HepG2 (cell line): ENCODE results near the gene COPS6. TPM values are rescaled to one million over a fixed set of nuclear protein-coding genes. Genes with fewer than 3 reads are reported as not detected.

ENCODE experiments used
- ATAC-seq: fragments of 200-7000 bp; cut with Tn5 transposase; 3 replicates; pipeline ENCODE4 v1.9.1; 2020; ENCODE audit warnings: mild to moderate bottlenecking, moderate library complexity
- BruUV-seq: library from RNA; stranded (reverse); fragments of 400-500 nt; replicated peaks from 2 replicates; lab custom pipeline; 2021; lab: Mats Ljungman, UMichigan
- CTCF ChIA-PET: fragments of 300-600 bp; formaldehyde crosslinking; extraction: SDS; loops from one replicate; lab custom pipeline; 2021; ENCODE audit warnings: low total read pairs, inconsistent platforms, low intra/inter-chr PET ratio; lab: Yijun Ruan, JAX
- POLR2A ChIA-PET: fragments of 350-600 bp; sonication (Branson Sonifier 250); formaldehyde crosslinking; loops from one replicate; lab custom pipeline; 2020; ENCODE audit warnings: antibody characterized with exemption, inconsistent platforms; lab: Yijun Ruan, JAX
- DNase-seq: peaks from one replicate; pipeline ENCODE4 v3.0.0-alpha.2; 2015; ENCODE audit warnings: low spot score
- FAIRE-seq: peaks from 3 replicates; lab custom pipeline; 2011; peaks lifted over from hg19 to GRCh38; lab: Jason Lieb, UNC
- H2AFZ ChIP-seq: one replicate; pipeline ENCODE4 v1.6.1; 2011; ENCODE audit warnings: low read length, inconsistent platforms
- H3K27ac ChIP-seq: fragments of 300-600 bp; 3 replicates; pipeline ENCODE4 v1.8.0; 2011; ENCODE audit warnings: mixed run types, mild to moderate bottlenecking, mixed read lengths, low read length, inconsistent platforms; ENCODE audit not compliant: insufficient read depth; ENCODE audit errors: extremely low read length
- H3K27me3 ChIP-seq, 2 experiments: fragments of 200-600 bp in 1 of 2; 2 replicates in 1 of 2; 3 replicates in 1 of 2; pipeline versions ENCODE4 v1.6.0 to v1.8.0; 2011; ENCODE audit warnings: low read length in 2 of 2, mild to moderate bottlenecking in 2 of 2, moderate library complexity in 2 of 2, inconsistent platforms in 1 of 2; ENCODE audit not compliant: insufficient read depth in 2 of 2, control insufficient read depth in 1 of 2
- H3K36me3 ChIP-seq, 2 experiments: fragments of 200-600 bp in 1 of 2; replicated peaks in 1 of 2; 2 replicates in 1 of 2; 3 replicates in 1 of 2; pipeline versions ENCODE4 v1.5.1 to v1.8.0; 2011; ENCODE audit warnings: low read length in 2 of 2, inconsistent platforms in 1 of 2; ENCODE audit not compliant: insufficient read depth in 2 of 2, control insufficient read depth in 1 of 2
- H3K4me1 ChIP-seq: 2 replicates; pipeline ENCODE4 v1.5.1; 2012; ENCODE audit warnings: low read length, inconsistent platforms; ENCODE audit not compliant: insufficient read depth
- H3K4me2 ChIP-seq: 2 replicates; pipeline ENCODE4 v1.6.0; 2011; ENCODE audit warnings: low read depth, low read length, inconsistent platforms
- H3K4me3 ChIP-seq, 3 experiments: fragments of 200-600 bp in 1 of 3; sonication (generic), shearing (Covaris generic) in 1 of 3; replicated peaks in 1 of 3; 2 replicates each; pipeline ENCODE4 v1.5.1; 2011 to 2016; ENCODE audit warnings: low read length in 3 of 3, inconsistent platforms in 2 of 3, low read depth in 2 of 3, mild to moderate bottlenecking in 2 of 3, control low read depth in 1 of 3, mixed read lengths in 1 of 3; ENCODE audit not compliant: insufficient read depth in 1 of 3
- H3K79me2 ChIP-seq: one replicate; pipeline ENCODE4 v1.6.1; 2011; ENCODE audit warnings: low read length, inconsistent platforms; ENCODE audit not compliant: insufficient read depth
- H3K9ac ChIP-seq: 2 replicates; pipeline ENCODE4 v1.6.0; 2011; ENCODE audit warnings: mild to moderate bottlenecking, low read depth, low read length, inconsistent platforms; ENCODE audit not compliant: insufficient read depth
- H3K9me3 ChIP-seq: 2 replicates; pipeline ENCODE4 v1.5.1; 2012; ENCODE audit warnings: mild to moderate bottlenecking, low read length
- H4K20me1 ChIP-seq: 2 replicates; pipeline ENCODE4 v1.6.0; 2011; ENCODE audit warnings: inconsistent platforms, mild to moderate bottlenecking, low read length, moderate library complexity; ENCODE audit not compliant: insufficient read depth
- ISX ChIP-seq: sonication (generic); formaldehyde crosslinking; conservative IDR thresholded peaks from 2 replicates; pipeline ENCODE4 v1.5.0; 2020; ENCODE audit warnings: missing genetic modification reagents
- MAZ ChIP-seq, 2 experiments: sonication (generic) in 1 of 2; formaldehyde crosslinking in 1 of 2; IDR thresholded peaks; 2 replicates each; pipeline versions ENCODE4 v1.5.0 to v1.6.1; 2012 to 2020; ENCODE audit warnings: low read depth in 2 of 2, mild to moderate bottlenecking in 2 of 2, borderline replicate concordance in 1 of 2, improper control_type of control experiment in 1 of 2, low read length in 1 of 2, missing genetic modification reagents in 1 of 2, moderate library complexity in 1 of 2
- MBD4 ChIP-seq: IDR thresholded peaks from 2 replicates; pipeline ENCODE4 v1.6.1; 2012; ENCODE audit warnings: low read length, inconsistent platforms, borderline replicate concordance
- TOE1 ChIP-seq: sonication (generic); formaldehyde crosslinking; IDR thresholded peaks from 2 replicates; pipeline ENCODE4 v1.4.0; 2020; ENCODE audit warnings: mild to moderate bottlenecking, missing genetic modification reagents
- YEATS2 ChIP-seq: sonication (generic); formaldehyde crosslinking; IDR thresholded peaks from 2 replicates; pipeline ENCODE4 v1.4.0; 2020; ENCODE audit warnings: missing genetic modification reagents, borderline replicate concordance
- ZNF251 ChIP-seq: sonication (generic); formaldehyde crosslinking; IDR thresholded peaks from 2 replicates; pipeline ENCODE4 v1.9.0; 2021; ENCODE audit warnings: mild to moderate bottlenecking, missing genetic modification reagents
- ZNF343 ChIP-seq: sonication (generic); formaldehyde crosslinking; IDR thresholded peaks from 2 replicates; pipeline ENCODE4 v1.4.0; 2020; ENCODE audit warnings: mild to moderate bottlenecking, missing genetic modification reagents
- ZNF629 ChIP-seq: sonication (generic); formaldehyde crosslinking; conservative IDR thresholded peaks from 2 replicates; pipeline ENCODE4 v1.5.0; 2020; ENCODE audit warnings: missing genetic modification reagents
- WGBS: methylation state at CpG from one replicate; pipeline ENCODE4 v1.1.6; 2017; ENCODE audit warnings: low lambda C conversion rate; 5-methylcytosine and 5-hydroxymethylcytosine counted together
- in situ Hi-C: cut with HindIII; loops from 2 replicates; pipeline ENCODE4 v1.10.0; 2017; ENCODE audit warnings: low pct_unique_long_range_greater_than_20kb; ENCODE audit not compliant: extremely low pct_ligation_motif_present
- intact Hi-C: fragments of 100-400 bp; cut with micrococcal nuclease; formaldehyde crosslinking; loops from one replicate; pipeline ENCODE4 v1.10.0; 2022; ENCODE audit not compliant: unreplicated experiment
- polyA plus RNA-seq, 8 experiments: library from polyadenylated mRNA; depleted of rRNA in 3 of 8; stranded (reverse) in 7 of 8; unstranded in 1 of 8; fragments of >200 nt; fragmentation: Illumina TruSeq in 4 of 8; extraction: Trizol in 4 of 8; gene quantifications; 2 replicates each; pipeline versions ENCODE4 v1.2.1 to v1.2.3, GENCODE V29; 2011 to 2016; ENCODE audit warnings: low read depth in 4 of 8, missing spikeins in 1 of 8, mixed read lengths in 1 of 8; ENCODE audit not compliant: insufficient read depth in 1 of 8
- total RNA-seq, 5 experiments: library from RNA; depleted of rRNA; stranded (reverse); fragments of >200 nt; fragmentation: Illumina TruSeq; extraction: Trizol; gene quantifications; 2 replicates each; pipeline ENCODE4 v1.2.3, GENCODE V29; 2016; ENCODE audit warnings: low read depth in 1 of 5
- TF ChIP-seq, protein P1 (sequence below): IDR thresholded peaks from 2 replicates; pipeline ENCODE4 v1.6.1; 2016
- TF ChIP-seq, protein P2 (sequence below): sonication (generic); formaldehyde crosslinking; IDR thresholded peaks from 2 replicates; pipeline ENCODE4 v1.4.0; 2020; ENCODE audit warnings: missing genetic modification reagents
- TF ChIP-seq, protein P3 (sequence below): sonication (generic); formaldehyde crosslinking; IDR thresholded peaks from 2 replicates; pipeline ENCODE4; 2020; ENCODE audit warnings: missing genetic modification reagents, mild to moderate bottlenecking, borderline replicate concordance
- TF ChIP-seq, protein P4 (sequence below): sonication (generic); formaldehyde crosslinking; IDR thresholded peaks from 2 replicates; pipeline ENCODE4 v1.9.0; 2022; ENCODE audit warnings: missing genetic modification reagents, mild to moderate bottlenecking, borderline replicate concordance

The COPS6 gene
- total and polyA plus RNA-seq, 2 of the 13 experiments (the other 11 are each of a cell fraction or from before 2014, with no cell fraction given), result 33.4 to 117 TPM

DNA sequence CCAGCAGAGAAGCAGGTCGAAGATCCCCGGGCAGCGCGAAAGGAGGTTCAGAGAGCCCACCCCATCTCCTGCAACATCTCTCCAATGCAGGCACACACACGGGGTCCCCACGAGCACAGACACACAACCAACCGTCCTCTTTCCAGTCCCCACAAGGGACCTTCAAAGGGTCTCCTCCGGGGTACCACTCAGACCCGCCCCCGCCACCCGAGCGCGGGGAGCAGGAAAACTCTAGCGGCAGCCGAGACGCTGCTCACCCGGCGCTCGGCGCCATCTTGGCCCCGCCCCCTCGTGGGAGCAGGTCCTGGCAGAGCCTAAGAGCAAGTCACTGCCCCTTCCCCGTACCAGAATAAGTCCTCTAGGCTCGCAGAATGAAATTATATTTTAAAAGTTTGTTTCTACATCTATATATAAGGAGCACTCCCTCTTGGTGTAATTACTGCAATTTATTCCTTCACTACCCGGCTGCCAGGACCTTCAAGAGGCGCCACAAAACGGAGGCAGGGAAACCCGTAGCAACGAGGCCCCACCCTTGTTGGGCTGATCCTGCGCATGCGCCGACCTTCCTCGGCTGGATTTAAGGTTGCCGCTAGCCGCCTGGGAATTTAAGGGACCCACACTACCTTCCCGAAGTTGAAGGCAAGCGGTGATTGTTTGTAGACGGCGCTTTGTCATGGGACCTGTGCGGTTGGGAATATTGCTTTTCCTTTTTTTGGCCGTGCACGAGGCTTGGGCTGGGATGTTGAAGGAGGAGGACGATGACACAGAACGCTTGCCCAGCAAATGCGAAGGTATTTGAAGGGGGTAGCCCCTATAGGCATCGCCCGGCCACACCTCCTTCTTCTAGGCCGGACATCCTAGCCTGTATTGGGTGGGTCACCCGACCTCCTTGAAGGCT is 30.6 kb downstream of the COPS6 start, which contains the start of the genes CNPY4 and TAF6:
Gene CNPY4, plus strand, starts transcription at position 563 of the 898 bp plus-strand sequence. Its CDS starts 111 bp downstream, at position 674.
Gene TAF6, minus strand, starts transcription at position 287 of the 898 bp plus-strand sequence. CDS start 5,149 bp downstream, outside the sequence.
- ATAC-seq, result peak; percentile 66
- intact Hi-C loops (loop anchor here (2.0 kb wide), 1 partner anchor 19 kb away; the partner anchor contains the start of genes AP4M1 and MCM7), in situ Hi-C loops (no loop called here)
- WGBS, result under 1% methylated on average over 23 of the region's 49 CpGs
- Histone ChIP-seq H3K79me2 (peaks cover 8% of the 10 kb centered on the region), H3K4me3 (peak within 1 kb of the TSS; percentile 72 to 98 (median 95)), H3K4me1 (peaks cover 37% of the 10 kb centered on the region), H3K27ac (peak within 1 kb of the TSS; percentile 77), H3K4me2 (peak within 1 kb of the TSS; percentile 98), H2AFZ (peak within 1 kb of the TSS; percentile 71), H3K27me3 (no peaks in the 10 kb centered on the region; a peak in 1 of 5 replicates), H3K36me3 (no peaks in the 10 kb centered on the region; a peak in 1 of 5 replicates), H3K9ac (peak within 1 kb of the TSS; percentile 87), H3K9me3 (no peaks in the 10 kb centered on the region), H4K20me1 (no peaks in the 10 kb centered on the region)
- ChIA-PET CTCF (no interaction called here), POLR2A (interaction anchor here (2.0 kb wide), 1 partner anchor 18 kb away, joined by 21 read pairs; the partner anchor contains the start of genes AP4M1 and MCM7)
- peak; percentile 65 for FAIRE-seq
- DNase-seq, result peak; percentile 89
- no TSS peak for BruUV-seq
- TF ChIP-seq MBD4 (no peak), TOE1 (CRISPR knock-in tag) (no peak), ISX (CRISPR knock-in tag) (no peak), ZNF343 (CRISPR knock-in tag) (peak; percentile 23; the same call in 1 of the 2 replicates), ZNF629 (CRISPR knock-in tag) (0 out of 2 replicates have a peak, but pooled peaks have one; percentile 24), ZNF251 (no peak), MAZ (IDR thresholded peaks at IDR 0.05; ENCODE audit: borderline replicate concordance, low read depth, low read length) (peak; percentile 88), MAZ (CRISPR knock-in tag; IDR thresholded peaks at IDR 0.05; ENCODE audit: low read depth) (peak; percentile 87; the same call in 1 of the 2 replicates), YEATS2 (CRISPR knock-in tag) (peak; percentile 69; the same call in 1 of the 2 replicates)
- TF ChIP-seq, protein P1, sequence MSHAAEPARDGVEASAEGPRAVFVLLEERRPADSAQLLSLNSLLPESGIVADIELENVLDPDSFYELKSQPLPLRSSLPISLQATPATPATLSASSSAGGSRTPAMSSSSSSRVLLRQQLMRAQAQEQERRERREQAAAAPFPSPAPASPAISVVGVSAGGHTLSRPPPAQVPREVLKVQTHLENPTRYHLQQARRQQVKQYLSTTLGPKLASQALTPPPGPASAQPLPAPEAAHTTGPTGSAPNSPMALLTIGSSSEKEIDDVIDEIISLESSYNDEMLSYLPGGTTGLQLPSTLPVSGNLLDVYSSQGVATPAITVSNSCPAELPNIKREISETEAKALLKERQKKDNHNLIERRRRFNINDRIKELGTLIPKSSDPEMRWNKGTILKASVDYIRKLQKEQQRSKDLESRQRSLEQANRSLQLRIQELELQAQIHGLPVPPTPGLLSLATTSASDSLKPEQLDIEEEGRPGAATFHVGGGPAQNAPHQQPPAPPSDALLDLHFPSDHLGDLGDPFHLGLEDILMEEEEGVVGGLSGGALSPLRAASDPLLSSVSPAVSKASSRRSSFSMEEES (CRISPR knock-in tag), result peak; percentile 23; the same call in 1 of the 2 replicates
- TF ChIP-seq, protein P2, sequence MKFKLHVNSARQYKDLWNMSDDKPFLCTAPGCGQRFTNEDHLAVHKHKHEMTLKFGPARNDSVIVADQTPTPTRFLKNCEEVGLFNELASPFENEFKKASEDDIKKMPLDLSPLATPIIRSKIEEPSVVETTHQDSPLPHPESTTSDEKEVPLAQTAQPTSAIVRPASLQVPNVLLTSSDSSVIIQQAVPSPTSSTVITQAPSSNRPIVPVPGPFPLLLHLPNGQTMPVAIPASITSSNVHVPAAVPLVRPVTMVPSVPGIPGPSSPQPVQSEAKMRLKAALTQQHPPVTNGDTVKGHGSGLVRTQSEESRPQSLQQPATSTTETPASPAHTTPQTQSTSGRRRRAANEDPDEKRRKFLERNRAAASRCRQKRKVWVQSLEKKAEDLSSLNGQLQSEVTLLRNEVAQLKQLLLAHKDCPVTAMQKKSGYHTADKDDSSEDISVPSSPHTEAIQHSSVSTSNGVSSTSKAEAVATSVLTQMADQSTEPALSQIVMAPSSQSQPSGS (CRISPR knock-in tag), result peak; percentile 63
- TF ChIP-seq, protein P3, sequence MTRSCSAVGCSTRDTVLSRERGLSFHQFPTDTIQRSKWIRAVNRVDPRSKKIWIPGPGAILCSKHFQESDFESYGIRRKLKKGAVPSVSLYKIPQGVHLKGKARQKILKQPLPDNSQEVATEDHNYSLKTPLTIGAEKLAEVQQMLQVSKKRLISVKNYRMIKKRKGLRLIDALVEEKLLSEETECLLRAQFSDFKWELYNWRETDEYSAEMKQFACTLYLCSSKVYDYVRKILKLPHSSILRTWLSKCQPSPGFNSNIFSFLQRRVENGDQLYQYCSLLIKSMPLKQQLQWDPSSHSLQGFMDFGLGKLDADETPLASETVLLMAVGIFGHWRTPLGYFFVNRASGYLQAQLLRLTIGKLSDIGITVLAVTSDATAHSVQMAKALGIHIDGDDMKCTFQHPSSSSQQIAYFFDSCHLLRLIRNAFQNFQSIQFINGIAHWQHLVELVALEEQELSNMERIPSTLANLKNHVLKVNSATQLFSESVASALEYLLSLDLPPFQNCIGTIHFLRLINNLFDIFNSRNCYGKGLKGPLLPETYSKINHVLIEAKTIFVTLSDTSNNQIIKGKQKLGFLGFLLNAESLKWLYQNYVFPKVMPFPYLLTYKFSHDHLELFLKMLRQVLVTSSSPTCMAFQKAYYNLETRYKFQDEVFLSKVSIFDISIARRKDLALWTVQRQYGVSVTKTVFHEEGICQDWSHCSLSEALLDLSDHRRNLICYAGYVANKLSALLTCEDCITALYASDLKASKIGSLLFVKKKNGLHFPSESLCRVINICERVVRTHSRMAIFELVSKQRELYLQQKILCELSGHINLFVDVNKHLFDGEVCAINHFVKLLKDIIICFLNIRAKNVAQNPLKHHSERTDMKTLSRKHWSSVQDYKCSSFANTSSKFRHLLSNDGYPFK (CRISPR knock-in tag), result peak; percentile 53; the same call in 1 of the 2 replicates
- TF ChIP-seq, protein P4, sequence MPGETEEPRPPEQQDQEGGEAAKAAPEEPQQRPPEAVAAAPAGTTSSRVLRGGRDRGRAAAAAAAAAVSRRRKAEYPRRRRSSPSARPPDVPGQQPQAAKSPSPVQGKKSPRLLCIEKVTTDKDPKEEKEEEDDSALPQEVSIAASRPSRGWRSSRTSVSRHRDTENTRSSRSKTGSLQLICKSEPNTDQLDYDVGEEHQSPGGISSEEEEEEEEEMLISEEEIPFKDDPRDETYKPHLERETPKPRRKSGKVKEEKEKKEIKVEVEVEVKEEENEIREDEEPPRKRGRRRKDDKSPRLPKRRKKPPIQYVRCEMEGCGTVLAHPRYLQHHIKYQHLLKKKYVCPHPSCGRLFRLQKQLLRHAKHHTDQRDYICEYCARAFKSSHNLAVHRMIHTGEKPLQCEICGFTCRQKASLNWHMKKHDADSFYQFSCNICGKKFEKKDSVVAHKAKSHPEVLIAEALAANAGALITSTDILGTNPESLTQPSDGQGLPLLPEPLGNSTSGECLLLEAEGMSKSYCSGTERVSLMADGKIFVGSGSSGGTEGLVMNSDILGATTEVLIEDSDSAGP (CRISPR knock-in tag), result peak; percentile 99
